Measurements from ENCODE around the gene ZBP1.

GRCh38 chr20:57664476-57664875 is 44.2 kb upstream of the ZBP1 start:
- TF ChIP-seq TAF1 (IDR thresholded peaks at IDR 0.05; ENCODE audit: low read depth, low read length) (no peak), POLR2A (IDR thresholded peaks at IDR 0.05; ENCODE audit: low read depth, low read length) (no peak), POLR2AphosphoS5 (IDR thresholded peaks at IDR 0.05; ENCODE audit: low read depth, low read length) (no peak), POU2F2 (IDR thresholded peaks at IDR 0.05; ENCODE audit: low read depth, low read length) (no peak), PAX5 (IDR thresholded peaks at IDR 0.05; ENCODE audit: insufficient read depth, low read length, severe bottlenecking) (no peak)

Measured in GM12891 (cell line).